B cell (primary cell): ENCODE measurements around the gene SAXO1. TPM values are rescaled to one million over a fixed set of nuclear protein-coding genes. Genes with fewer than 3 reads are reported as not detected.

Experiments used
- ATAC-seq: fragments of 200-7000 bp; cut with Tn5 transposase; one replicate; pipeline ENCODE4 v1.10.0; 2021; ENCODE audit warnings: low read depth, mild to moderate bottlenecking, moderate number of reproducible peaks, moderate library complexity
- CTCF ChIA-PET: fragments of 350-600 bp; sonication (Branson Sonifier 250); formaldehyde crosslinking; loops from one replicate; lab custom pipeline; 2021; ENCODE audit warnings: antibody characterized with exemption, inconsistent platforms; lab: Charles Lee
- POLR2A ChIA-PET: fragments of 350-600 bp; sonication (Branson Sonifier 250); formaldehyde crosslinking; loops from one replicate; lab custom pipeline; 2021; ENCODE audit warnings: antibody characterized with exemption; lab: Charles Lee
- DNase-seq: peaks from one replicate; pipeline ENCODE4 v3.0.0; 2013
- H2AFZ ChIP-seq: 2 replicates; pipeline ENCODE4 v1.6.1; 2012; ENCODE audit warnings: mild to moderate bottlenecking, low read depth, low read length; ENCODE audit not compliant: insufficient read depth, poor library complexity, severe bottlenecking
- H3K27ac ChIP-seq, 2 donors: 1 replicate in 1 of 2; 2 replicates in 1 of 2; pipeline ENCODE4 v1.5.1; 2012 to 2013; ENCODE audit warnings: low read length in 2 of 2, mild to moderate bottlenecking in 2 of 2, moderate library complexity in 1 of 2
- H3K27me3 ChIP-seq, 4 experiments: fragments of 200-600 bp in 1 of 4; sonication (generic) in 1 of 4; replicated peaks in 1 of 4; 1 replicate in 2 of 4; 2 replicates in 2 of 4; pipeline versions ENCODE4 v1.6.1 to v1.7.0; 2013 to 2016; ENCODE audit warnings: low read length in 3 of 4, mild to moderate bottlenecking in 2 of 4, mixed read lengths in 1 of 4, moderate library complexity in 1 of 4; ENCODE audit not compliant: insufficient read depth in 4 of 4, control insufficient read depth in 3 of 4; ENCODE audit errors: control extremely low read depth in 1 of 4
- H3K36me3 ChIP-seq, 2 experiments: replicated peaks in 1 of 2; 1 replicate in 1 of 2; 2 replicates in 1 of 2; pipeline versions ENCODE4 v1.6.1 to v1.7.1; 2013; ENCODE audit warnings: low read length in 1 of 2; ENCODE audit not compliant: insufficient read depth in 2 of 2, control insufficient read depth in 1 of 2; ENCODE audit errors: control extremely low read depth in 1 of 2, extremely low read depth in 1 of 2
- H3K4me1 ChIP-seq, 2 donors: fragments of 200-600 bp in 1 of 2; sonication (generic) in 1 of 2; 1 replicate in 1 of 2; 2 replicates in 1 of 2; pipeline versions ENCODE4 v1.5.1 to v1.6.1; 2013 to 2017; ENCODE audit warnings: low read length in 2 of 2; ENCODE audit not compliant: control insufficient read depth in 2 of 2, insufficient read depth in 2 of 2
- H3K4me2 ChIP-seq: replicated peaks from 2 replicates; pipeline ENCODE3; 2012; ENCODE audit warnings: mild to moderate bottlenecking, low read depth, low read length; ENCODE audit not compliant: poor library complexity, severe bottlenecking
- H3K4me3 ChIP-seq, 5 experiments: fragments of 200-600 bp in 1 of 5; sonication (generic) in 1 of 5; 1 replicate in 3 of 5; 2 replicates in 2 of 5; pipeline versions ENCODE4 v1.5.1 to v1.7.0; 2011 to 2016; ENCODE audit warnings: low read length in 4 of 5, mild to moderate bottlenecking in 4 of 5, low read depth in 2 of 5, control low read depth in 1 of 5, moderate library complexity in 1 of 5; ENCODE audit not compliant: insufficient read depth in 1 of 5; ENCODE audit errors: control extremely low read depth in 1 of 5, extremely low read depth in 1 of 5
- H3K79me2 ChIP-seq: fragments of 200-600 bp; sonication (generic); one replicate; pipeline ENCODE4 v1.6.0; 2016; ENCODE audit warnings: low read length; ENCODE audit not compliant: control insufficient read depth, insufficient read depth
- H3K9ac ChIP-seq: fragments of 200-600 bp; sonication (generic); 2 replicates; pipeline ENCODE4 v1.6.1; 2017; ENCODE audit warnings: mild to moderate bottlenecking, low read length, moderate library complexity
- H3K9me3 ChIP-seq, 3 donors: one replicate each; pipeline versions ENCODE4 v1.6.1 to v1.7.1; 2013; ENCODE audit warnings: low read length in 2 of 3; ENCODE audit not compliant: control insufficient read depth in 2 of 3, insufficient read depth in 1 of 3; ENCODE audit errors: control extremely low read depth in 1 of 3
- H4K20me1 ChIP-seq: 2 replicates; pipeline ENCODE4 v1.6.0; 2012; ENCODE audit warnings: mild to moderate bottlenecking, low read length; ENCODE audit not compliant: insufficient read depth, control insufficient read depth, poor library complexity, severe bottlenecking
- H3K27ac Mint-ChIP-seq: one replicate; pipeline ENCODE4 v1.8.0; 2021; ENCODE audit warnings: mixed read lengths
- H3K27me3 Mint-ChIP-seq: one replicate; pipeline ENCODE4 v1.8.0; 2021; ENCODE audit warnings: mixed read lengths
- H3K4me1 Mint-ChIP-seq: one replicate; pipeline ENCODE4 v1.8.0; 2021; ENCODE audit warnings: mixed read lengths
- H3K4me3 Mint-ChIP-seq: one replicate; pipeline ENCODE4 v1.8.0; 2021; ENCODE audit warnings: mixed read lengths
- H3K9me3 Mint-ChIP-seq: one replicate; pipeline ENCODE4 v1.8.0; 2022; ENCODE audit warnings: mixed read lengths; ENCODE audit not compliant: insufficient read depth
- EZH2 ChIP-seq: IDR thresholded peaks from 2 replicates; pipeline ENCODE4 v1.6.1; 2012; ENCODE audit warnings: borderline replicate concordance, low read depth, mild to moderate bottlenecking, moderate library complexity, low read length; ENCODE audit not compliant: insufficient read depth, poor library complexity, severe bottlenecking
- WGBS: methylation state at CpG from one replicate; pipeline ENCODE4 v1.1.5; 2013; ENCODE audit warnings: missing lambda C conversion rate; ENCODE audit not compliant: insufficient coverage; 5-methylcytosine and 5-hydroxymethylcytosine counted together
- intact Hi-C: fragments of 100-400 bp; cut with micrococcal nuclease; formaldehyde crosslinking; loops from one replicate; pipeline ENCODE4 v1.10.0; 2022
- polyA plus RNA-seq: library from polyadenylated mRNA; depleted of rRNA; stranded (reverse); fragments of >200 nt; gene quantifications from 2 replicates; pipeline ENCODE4 v1.2.3, GENCODE V29; 2012
- total RNA-seq, 2 donors: library from RNA; stranded (reverse); fragments of 120-200 nt in 1 of 2; gene quantifications; 1 replicate in 1 of 2; 2 replicates in 1 of 2; pipeline versions ENCODE4 v1.2.3 to v1.2.4, GENCODE V29; 2013 to 2022
- TF ChIP-seq, protein P1 (sequence below): fragments of 200-600 bp; IDR thresholded peaks from one replicate; pipeline ENCODE4 v1.8.0; 2022; ENCODE audit warnings: antibody characterized with exemption, mild to moderate bottlenecking

The SAXO1 gene
- total and polyA plus RNA-seq, 2 donors (not counting 1 experiment from before 2014, with no cell fraction given) = 0.01 TPM; not detected in 1

DNA sequence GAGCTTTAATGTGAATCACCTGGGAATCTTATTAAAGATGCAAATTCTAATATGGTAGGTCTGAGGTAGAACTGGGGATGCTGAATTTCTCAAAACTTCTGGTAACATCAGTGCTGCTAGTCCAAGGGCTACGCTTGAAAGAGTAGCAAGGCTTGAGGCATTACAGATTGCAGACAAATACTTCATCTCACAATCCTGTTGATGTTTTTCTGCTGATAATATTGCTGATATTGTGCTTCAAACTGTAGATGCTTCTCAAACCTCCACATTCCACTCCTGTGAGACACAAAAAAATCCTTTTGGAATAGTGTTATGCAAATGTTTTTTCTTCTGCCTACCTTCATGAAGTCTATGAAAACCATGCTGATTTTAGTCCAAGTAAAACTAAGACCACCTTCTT is 139.5 kb downstream of the SAXO1 start:
- POLR2A ChIA-PET = no interaction called here
- ATAC-seq = no peak
- H3K27ac Mint-ChIP-seq = no peak overlapping the region
- WGBS = no CpG with 5 or more reads among the region's 1 CpG
- peaks cover 4% of the 10 kb centered on the region for H3K9me3 Mint-ChIP-seq
- Histone ChIP-seq H3K79me2 (no peaks in the 10 kb centered on the region), H3K27ac (no peak overlapping the region), H3K4me2 (no peak overlapping the region), H3K9me3 (peaks cover 0 to 18% (median 3%) of the 10 kb centered on the region in 3 donors), H3K4me3 (no peak overlapping the region), H3K27me3 (no peaks in the 10 kb centered on the region), H3K4me1 (no peaks in the 10 kb centered on the region), H3K9ac (no peak overlapping the region), H2AFZ (no peak overlapping the region), H4K20me1 (no peaks in the 10 kb centered on the region), H3K36me3 (no peaks in the 10 kb centered on the region)
- CTCF ChIA-PET = no interaction called here
- no peaks in the 10 kb centered on the region for H3K4me1 Mint-ChIP-seq
- peaks cover 7% of the 10 kb centered on the region for H3K27me3 Mint-ChIP-seq
- intact Hi-C loops = no loop called here
- no peak for TF ChIP-seq EZH2
- TF ChIP-seq, protein P1, sequence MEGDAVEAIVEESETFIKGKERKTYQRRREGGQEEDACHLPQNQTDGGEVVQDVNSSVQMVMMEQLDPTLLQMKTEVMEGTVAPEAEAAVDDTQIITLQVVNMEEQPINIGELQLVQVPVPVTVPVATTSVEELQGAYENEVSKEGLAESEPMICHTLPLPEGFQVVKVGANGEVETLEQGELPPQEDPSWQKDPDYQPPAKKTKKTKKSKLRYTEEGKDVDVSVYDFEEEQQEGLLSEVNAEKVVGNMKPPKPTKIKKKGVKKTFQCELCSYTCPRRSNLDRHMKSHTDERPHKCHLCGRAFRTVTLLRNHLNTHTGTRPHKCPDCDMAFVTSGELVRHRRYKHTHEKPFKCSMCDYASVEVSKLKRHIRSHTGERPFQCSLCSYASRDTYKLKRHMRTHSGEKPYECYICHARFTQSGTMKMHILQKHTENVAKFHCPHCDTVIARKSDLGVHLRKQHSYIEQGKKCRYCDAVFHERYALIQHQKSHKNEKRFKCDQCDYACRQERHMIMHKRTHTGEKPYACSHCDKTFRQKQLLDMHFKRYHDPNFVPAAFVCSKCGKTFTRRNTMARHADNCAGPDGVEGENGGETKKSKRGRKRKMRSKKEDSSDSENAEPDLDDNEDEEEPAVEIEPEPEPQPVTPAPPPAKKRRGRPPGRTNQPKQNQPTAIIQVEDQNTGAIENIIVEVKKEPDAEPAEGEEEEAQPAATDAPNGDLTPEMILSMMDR = no peak
- no peak overlapping the region for H3K4me3 Mint-ChIP-seq
- DNase-seq = no peak

DNA sequence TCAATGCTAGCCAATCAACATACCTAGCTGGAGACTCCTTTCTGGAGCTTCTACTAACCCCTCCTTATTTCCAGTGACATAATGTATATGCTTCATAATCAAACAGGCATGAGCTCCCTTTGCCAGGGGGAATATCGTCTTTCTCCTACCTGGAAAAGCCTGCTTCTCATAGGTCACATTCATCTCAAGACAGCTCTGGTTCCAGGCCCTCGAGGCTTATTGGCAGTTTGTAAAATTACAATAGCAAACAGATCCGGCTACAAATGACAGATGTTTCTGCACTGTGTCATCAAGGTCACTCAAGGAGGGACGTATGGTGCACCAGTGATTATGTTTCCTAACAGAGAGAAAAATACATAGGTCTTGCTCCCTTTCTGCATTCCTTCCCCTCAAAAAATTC is 140.0 kb downstream of the SAXO1 start:
- peaks cover 0 to 18% (median 3%) of the 10 kb centered on the region in 3 donors for H3K9me3 ChIP-seq

More for the DNA sequence above, 140.0 kb downstream of the SAXO1 start:
- Histone ChIP-seq H3K36me3 (no peaks in the 10 kb centered on the region), H3K4me2 (no peak overlapping the region), H2AFZ (no peak overlapping the region), H3K9ac (no peak overlapping the region), H4K20me1 (no peaks in the 10 kb centered on the region), H3K79me2 (no peaks in the 10 kb centered on the region), H3K27me3 (no peaks in the 10 kb centered on the region), H3K4me1 (no peaks in the 10 kb centered on the region), H3K4me3 (no peak overlapping the region), H3K27ac (no peak overlapping the region)
- Mint-ChIP-seq H3K27me3 (peaks cover 7% of the 10 kb centered on the region), H3K4me3 (no peak overlapping the region), H3K9me3 (peaks cover 2% of the 10 kb centered on the region), H3K27ac (no peak overlapping the region), H3K4me1 (no peaks in the 10 kb centered on the region)
- DNase-seq (no peak), ATAC-seq (no peak)
- CTCF ChIA-PET = no interaction called here
- POLR2A ChIA-PET = no interaction called here
- 89% methylated on average over 3 of the region's 4 CpGs for WGBS
- TF ChIP-seq, protein P1 = no peak
- TF ChIP-seq EZH2 = no peak
- intact Hi-C loops = no loop called here
